ENCODE measurements around the gene ZBTB20. TPM values are rescaled to one million over a fixed set of nuclear protein-coding genes. Genes with fewer than 3 reads are reported as not detected.

The ZBTB20 gene
- total and polyA plus RNA-seq, 2 donors (not counting 1 experiment from before 2014, with no cell fraction given): 4.0 to 123 TPM

DNA sequence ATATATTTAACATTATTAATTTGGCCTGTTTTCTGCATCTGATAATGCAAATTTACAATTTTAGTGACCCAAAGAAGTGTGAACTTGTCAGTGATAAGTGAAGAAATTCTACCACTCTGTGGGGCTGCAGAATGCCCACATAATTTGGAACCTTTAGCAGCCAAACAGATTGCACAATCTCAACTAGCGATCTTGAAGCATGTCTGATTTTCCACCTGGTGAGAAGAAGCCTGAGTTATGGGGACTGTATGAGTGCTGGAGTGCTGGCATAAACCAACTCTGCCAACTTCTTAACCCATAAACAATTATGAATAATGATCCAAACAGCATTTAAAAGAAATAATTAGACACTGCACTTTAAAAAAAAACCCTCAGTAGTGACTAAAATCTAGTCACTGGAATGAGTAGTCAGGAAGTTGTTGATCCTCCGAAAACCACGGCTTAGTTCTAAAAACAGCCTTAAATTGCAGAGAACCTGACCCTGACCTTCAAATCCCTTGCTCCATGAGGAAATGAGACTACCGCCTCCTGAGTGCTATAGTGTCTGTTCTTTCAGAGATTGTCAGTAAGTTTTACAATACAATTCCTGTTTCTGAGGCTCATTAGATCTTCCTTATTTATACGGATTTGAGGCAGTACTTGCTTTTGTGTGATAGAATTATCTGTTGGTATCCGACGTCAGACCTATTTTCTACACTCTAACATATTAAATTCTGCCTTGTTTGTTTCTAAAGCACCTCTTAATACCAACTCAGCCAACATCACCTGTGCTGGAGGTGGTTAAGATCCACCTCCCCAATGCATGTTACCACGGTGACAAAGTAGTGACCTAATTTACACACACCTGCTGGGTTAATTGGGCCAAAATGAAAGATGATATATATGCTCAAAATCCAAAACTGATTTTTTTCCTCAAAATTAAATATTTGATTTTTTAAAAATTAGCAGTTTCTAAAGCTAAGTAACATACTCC, 267.7 kb downstream of the ZBTB20 start:
- Histone ChIP-seq H3K4me2 (replicated peaks; ENCODE audit: low read depth, low read length, poor library complexity, severe bottlenecking) (no peak overlapping the region), H3K27me3 (replicated peaks in 1 of 4; ENCODE audit: control extremely low read depth in 1 of 4, control insufficient read depth in 3 of 4, insufficient read depth in 4 of 4, low read length in 3 of 4) (no peaks in the 10 kb centered on the region), H3K27ac (ENCODE audit: low read length in 2 of 2) (no peak overlapping the region), H3K36me3 (replicated peaks in 1 of 2; ENCODE audit: control extremely low read depth in 1 of 2, control insufficient read depth in 1 of 2, extremely low read depth in 1 of 2, insufficient read depth in 2 of 2, low read length in 1 of 2) (peaks cover 0 to 2% of the 10 kb centered on the region in 2 experiments), H3K9me3 (ENCODE audit: control extremely low read depth in 1 of 3, control insufficient read depth in 2 of 3, insufficient read depth in 1 of 3, low read length in 2 of 3) (no peaks in the 10 kb centered on the region), H3K79me2 (ENCODE audit: control insufficient read depth, insufficient read depth, low read length) (no peaks in the 10 kb centered on the region), H3K9ac (ENCODE audit: low read length) (no peak overlapping the region), H3K4me3 (ENCODE audit: control extremely low read depth in 1 of 5, extremely low read depth in 1 of 5, insufficient read depth in 1 of 5, low read depth in 2 of 5, low read length in 4 of 5) (no peak overlapping the region), H4K20me1 (ENCODE audit: control insufficient read depth, insufficient read depth, low read length, poor library complexity, severe bottlenecking) (no peaks in the 10 kb centered on the region), H3K4me1 (ENCODE audit: control insufficient read depth in 2 of 2, insufficient read depth in 2 of 2, low read length in 2 of 2) (no peaks in the 10 kb centered on the region), H2AFZ (ENCODE audit: insufficient read depth, low read depth, low read length, poor library complexity, severe bottlenecking) (no peak overlapping the region)
- Mint-ChIP-seq H3K4me1 (peaks cover 8% of the 10 kb centered on the region), H3K27ac (no peak overlapping the region), H3K4me3 (no peak overlapping the region), H3K27me3 (no peaks in the 10 kb centered on the region), H3K9me3 (ENCODE audit: insufficient read depth) (no peaks in the 10 kb centered on the region)
- ChIA-PET POLR2A (no interaction called here), CTCF (no interaction called here)
- TF ChIP-seq CTCF (IDR thresholded peaks at IDR 0.05) (no peak), EZH2 (IDR thresholded peaks at IDR 0.05; ENCODE audit: borderline replicate concordance, insufficient read depth, low read depth, low read length, poor library complexity, severe bottlenecking) (no peak)
- ATAC-seq (ENCODE audit: low read depth) (no peak), DNase-seq (no peak)
- intact Hi-C loops (cut with micrococcal nuclease): no loop called here
- WGBS (ENCODE audit: insufficient coverage): no CpG with 5 or more reads among the region's 8 CpGs

Data from B cell (primary cell).